ENCODE data around the gene RGSL1.

RGSL1 gene

GRCh38 chr1:182595641-182596240 is 145.8 kb downstream of the RGSL1 start:
- DNase-seq: peak; percentile 57

DNA sequence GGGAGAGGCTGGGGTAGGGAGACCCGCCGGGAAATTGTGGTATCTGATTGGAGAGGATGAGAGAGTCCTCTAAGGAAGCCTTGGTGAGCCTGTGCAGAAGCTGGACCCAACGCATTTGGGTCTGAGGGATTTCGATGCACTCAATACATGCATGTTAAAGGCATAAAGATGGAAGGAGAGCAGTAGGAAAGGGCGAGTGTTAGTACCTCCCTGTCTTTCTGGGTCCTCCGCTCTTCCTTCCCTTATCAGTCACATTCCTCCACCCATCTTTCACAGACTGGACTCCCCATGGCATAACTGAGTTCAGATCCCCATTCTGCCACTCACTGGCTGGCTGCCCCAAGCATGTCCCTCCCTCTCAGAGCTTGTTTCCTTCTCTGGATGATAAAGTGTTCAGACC is 147.0 kb downstream of the RGSL1 start:
- DNase-seq: no peak

GRCh38 chr1:182598296-182598695 is 148.3 kb downstream of the RGSL1 start:
- no peak for DNase-seq

GRCh38 chr1:182599339-182599738 is 149.4 kb downstream of the RGSL1 start:
- DNase-seq: no peak

DNA sequence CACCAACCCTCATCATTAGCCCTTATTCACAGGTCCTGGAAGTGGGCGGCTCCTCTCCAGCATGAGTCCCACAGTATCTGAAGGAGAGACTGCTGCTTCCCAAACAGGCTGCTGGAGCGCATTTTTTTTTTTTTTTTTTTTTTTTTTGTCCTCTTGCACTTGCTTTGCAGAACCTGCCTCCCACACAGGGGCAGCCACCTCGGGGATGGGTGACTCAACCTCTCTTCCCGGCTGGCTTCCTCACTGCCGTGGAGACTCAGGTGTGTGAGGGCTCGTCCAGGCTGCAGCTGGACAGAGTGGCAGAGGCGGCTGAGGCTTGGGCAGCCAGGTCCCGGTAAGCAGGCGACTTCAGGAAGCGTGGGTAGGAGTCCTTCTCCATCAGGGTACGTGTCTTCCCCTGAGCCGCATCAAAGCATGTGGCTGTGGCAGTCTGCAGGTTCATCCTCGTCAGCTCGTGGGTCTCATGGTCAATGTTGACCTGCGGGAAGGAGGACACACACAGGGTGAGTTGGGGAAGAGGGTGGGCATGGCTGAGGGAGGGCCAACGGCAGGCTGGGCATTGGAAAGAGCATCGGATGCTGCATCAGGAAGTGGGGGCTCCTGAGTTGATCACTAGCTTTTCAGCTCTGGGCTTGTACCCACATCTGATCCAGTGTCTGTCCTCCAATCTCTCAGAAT is 150.2 kb downstream of the RGSL1 start:
- DNase-seq: no peak

DNA sequence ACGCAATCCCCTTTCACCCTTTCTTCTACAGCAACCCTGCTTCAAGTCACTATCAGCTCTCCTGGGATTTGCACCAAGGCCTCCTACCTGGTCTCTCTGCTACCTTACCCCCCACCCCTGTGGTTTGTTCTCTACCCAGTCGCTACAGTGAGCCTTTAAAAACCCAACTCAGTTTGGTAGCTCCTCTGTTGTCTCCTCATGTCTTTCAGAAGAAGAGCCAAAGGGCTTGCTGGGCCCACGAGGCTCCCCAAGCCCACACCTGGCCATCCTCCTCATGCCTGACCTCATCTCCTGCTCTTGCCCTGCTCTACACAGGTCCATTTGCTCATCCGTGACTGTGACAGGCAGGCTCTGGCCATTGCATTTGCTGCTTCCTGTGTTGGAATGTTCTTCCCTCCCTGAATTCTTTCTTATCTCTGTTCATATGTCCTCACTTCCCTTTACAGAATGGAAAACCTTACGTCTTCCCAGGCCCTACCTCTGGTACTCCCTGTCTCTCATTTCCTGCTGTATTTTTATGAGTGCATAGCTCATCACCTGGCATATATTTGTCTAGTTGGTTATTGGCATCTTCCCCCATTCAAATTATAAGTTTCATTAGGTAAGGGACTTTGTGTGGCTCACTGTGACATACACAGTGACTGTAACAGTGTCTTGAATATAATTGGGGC is 150.9 kb downstream of the RGSL1 start:
- DNase-seq: no peak

DNA sequence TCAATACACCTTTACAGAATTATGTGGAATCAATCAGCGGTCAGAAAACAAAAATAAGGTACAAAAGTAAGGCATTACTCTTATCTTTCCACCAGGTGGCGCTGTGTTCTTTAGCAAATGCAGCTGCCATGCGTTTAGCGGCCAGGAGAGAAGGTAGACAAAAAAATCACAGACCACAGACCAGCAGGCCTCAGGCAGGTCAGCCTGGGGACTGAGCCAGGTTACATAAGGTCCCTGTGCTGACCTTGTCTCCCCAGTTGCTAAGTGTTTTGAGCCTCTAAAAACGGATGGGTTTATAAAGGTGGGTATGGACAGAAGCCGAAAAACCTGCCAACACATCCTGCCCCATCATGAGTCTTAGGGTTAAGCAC is 151.5 kb downstream of the RGSL1 start:
- DNase-seq: peak; percentile 63

DNA sequence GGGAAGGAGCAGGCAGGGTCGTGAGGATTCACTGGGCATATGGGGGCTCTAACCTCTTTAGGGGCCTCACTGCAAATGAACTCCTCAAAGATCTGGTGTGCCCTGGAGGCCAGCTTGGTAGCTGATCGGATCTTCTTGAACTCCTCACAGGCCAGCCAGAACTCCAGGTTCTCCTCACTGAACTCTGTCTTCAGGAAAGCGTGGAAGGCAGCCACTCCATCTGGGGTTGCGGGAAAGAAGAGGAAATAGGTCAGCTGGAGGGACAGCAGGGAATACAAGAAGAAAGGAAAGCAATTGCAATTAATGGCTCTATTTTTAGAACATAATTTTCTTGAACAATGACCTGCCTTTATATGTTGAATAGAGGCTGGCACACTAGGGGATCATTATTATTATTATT is 152.0 kb downstream of the RGSL1 start:
- DNase-seq: no peak

DNA sequence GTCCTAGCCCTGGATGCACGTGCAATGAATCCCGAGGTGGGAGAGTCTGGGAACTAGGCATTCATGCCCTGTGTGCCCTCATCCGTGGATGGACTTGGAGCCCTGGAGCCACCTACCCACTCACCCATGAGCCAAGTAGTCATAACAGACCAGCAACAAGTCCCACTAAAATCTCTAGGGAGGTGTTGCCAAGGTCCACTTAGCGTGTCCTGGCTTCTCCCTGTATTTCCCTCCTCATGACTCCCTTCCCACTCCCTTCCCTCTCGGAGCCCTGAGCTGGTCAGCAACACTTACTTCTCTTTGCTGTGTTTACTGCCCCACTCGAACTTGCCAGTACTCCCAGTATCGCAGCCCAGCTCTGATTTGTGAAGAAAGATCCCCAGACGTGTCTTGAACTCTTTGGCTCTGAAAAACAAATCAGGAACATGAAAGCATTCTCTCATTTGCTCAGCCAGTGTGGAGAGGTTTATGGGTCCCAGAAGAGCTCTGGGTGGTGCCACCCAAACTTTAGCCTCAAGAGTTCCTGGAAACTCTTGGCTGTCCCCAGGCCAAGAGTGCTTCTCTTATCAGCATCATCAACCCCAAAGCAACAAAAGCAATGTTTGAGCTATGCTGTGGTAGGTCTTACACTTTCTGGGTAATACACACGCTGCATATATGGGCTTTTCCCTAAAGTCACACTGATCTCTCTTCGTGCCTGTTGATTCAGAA is 153.1 kb downstream of the RGSL1 start:
- DNase-seq: no peak

DNA sequence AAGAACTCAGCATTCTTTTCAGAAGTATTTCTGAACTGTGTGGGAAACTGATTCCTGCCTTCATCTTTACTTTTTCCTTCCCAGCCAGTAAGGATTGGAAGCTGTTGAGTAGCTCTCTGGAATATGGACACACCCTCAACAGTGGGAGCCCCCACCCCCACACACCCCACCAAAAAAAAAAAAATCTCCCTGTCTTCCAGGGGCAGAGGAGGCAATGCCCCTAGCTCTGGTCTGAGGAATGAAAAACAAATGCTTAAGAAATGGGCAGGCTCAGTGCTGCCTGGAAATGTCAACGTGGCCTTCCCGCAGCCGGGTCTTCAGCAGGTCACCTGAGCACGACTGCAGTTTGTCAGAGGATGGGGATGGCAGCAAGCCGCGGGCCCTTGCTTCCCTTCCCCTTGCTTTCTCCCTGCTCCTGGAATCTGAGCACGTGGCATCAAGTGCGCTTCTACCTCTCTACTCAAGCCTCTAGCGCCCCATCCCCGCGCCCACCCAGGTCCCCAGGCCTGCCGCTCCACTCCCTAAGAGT is 153.8 kb downstream of the RGSL1 start:
- DNase-seq: no peak

- peak; percentile 89 for DNase-seq
Observed at GRCh38 chr1:182604175-182605164, 154.5 kb downstream of the RGSL1 start, which contains the start of gene RGS16. Gene RGS16, minus strand, starts transcription at chr1:182604389. Its CDS starts 130 bp downstream, at chr1:182604259.

DNA sequence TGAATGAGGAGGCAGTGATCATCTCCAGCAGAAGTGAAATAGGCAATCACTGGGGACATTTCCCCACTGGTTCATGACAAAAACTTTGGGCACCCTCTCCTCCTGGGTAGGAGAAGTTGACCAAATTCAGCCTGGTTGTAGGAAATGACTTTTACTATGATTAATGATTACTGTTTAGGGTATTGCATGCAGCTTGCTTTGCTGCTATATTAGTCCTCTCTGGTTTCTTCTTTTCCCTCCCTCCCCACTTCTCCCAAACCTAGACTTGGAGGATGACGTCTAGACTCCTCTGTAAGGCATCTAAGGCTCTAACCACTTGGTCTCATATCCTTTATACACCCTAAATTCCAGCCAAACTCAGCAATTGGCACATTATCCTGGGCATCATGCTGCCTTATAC is 157.6 kb downstream of the RGSL1 start:
- no peak for DNase-seq

- DNase-seq: no peak
Observed at GRCh38 chr1:182608236-182608635, 158.3 kb downstream of the RGSL1 start.

DNA sequence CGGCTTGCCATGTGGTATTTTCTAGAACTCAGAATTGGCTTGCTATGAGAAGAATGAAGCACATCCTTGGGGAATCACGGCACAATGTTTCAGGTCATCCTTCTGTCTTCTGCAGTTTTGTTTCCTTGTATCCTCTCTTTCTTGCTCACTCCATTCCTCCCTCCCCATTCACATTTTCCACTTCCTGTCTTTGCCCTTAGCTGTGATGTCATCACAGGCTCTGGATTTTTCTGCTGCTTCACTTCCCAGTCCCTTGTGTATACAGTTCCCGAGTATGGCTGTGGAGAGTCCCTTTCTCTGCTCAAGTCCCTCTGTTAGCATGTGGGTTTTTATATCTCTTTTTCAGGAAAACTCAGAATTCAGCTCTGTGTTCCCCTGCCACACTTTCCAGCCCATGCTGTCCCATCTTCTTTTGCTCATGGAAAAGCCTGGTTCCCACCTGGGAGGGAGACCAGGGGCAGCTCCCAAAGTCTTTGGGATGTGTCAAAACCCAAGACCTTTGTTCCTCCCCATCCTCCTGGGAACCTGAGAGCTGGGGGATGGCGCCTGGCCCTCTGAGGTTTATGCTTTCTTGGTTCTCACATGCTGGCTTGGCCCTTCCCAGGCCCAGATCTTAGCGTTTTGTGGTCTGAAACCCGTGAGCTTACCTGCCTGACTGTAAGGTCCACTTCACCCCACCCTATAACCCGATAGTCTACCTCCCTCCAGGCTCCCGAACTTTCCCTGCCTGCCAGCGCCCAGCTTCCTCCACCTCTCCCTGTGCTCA is 159.1 kb downstream of the RGSL1 start:
- no peak for DNase-seq
